NCI-H187 (cell line): ENCODE measurements around the gene SARS1.
"Not testable (repeated sequence)": the region's sequence is repeated elsewhere in the genome, so short reads cannot be mapped to it uniquely, and the experiment has no call there.

ENCODE experiments used
- DNase-seq, 2 experiments: peaks; one replicate each; lab custom pipeline; 2025; lab: John Stamatoyannopoulos, UW

SARS1 gene

DNA sequence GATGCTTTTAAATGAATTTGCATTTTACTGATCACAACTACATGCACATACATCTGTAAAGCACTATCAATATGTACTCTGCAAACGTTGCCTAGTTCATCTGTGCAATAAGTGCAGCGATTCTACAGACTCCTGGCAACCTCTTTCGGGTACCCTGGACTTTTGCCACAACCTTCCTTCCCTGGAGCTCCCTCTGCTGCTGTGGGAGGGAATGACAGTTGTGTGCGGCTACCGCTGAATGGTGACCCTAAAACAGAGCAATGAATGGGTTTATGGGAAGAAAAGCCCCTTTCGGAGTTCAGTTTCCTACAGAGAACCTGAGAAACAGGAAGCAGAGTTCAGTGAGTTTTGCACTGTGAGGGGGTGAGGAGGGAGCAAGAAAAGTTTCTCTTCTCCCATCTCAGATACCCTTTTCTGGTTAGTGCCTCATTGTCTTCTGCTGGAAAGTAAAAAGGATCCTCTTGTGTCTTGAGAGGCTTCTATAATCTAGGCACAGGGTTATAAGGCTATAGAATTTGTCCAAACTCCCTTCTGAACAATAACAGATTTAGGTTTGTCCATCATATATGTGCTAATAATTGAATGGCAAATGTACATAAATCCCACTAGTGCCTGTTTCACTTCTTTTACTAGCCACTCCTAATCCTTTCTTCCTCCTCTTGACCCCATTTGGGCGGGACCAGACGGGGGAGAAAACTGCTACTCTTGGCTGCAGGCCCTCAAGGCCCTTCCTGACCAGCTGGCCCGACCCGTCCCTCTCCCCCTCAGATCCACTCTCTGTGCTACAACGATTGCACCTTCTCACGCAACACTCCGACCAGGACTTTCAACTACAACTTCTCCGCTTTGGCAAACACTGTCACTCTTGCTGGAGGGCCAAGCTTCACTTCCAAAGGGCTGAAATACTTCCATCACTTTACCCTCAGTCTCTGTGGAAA, 19.8 kb upstream of the SARS1 start:
- peak; percentile 5 to 45 for DNase-seq

DNA sequence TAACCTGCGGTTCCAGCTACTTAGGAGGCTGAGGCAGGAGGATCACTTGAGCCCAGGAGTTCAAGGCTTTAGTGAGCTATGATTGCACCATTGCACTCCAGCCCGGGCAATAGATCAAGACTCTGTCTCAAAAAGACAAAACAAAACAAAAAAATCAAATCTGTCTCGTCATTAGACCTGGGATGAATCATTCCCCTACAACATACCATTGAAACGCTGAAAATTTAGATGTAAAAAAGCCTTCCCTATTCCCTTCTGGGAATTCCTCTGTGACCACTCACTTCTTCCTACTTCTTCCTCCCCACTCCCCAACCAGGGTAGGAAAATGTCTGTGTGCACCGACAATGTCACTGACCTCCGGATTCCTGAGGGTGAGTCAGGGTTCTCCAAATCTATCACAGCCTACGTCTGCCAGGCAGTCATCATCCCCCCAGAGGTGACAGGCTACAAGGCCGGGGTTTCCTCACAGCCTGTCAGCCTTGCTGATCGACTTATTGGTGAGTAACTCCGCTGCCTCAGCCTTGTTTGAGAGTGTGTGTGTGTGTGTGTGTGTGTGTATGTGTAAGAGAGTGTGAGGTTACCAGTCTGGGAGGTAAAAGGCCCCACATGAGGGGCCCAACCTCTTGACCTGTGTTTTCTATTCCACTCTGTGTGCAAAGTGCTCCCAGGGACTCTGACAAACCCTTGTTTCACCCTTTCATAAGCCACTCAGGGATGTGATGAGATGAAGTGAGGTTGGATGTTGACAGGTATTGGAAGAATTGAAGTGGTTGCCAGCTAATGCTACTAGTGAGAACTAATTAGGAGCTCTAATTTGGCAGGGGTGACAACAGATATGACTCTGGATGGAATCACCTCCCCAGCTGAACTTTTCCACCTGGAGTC, 16.3 kb upstream of the SARS1 start:
- DNase-seq: no peak

DNA sequence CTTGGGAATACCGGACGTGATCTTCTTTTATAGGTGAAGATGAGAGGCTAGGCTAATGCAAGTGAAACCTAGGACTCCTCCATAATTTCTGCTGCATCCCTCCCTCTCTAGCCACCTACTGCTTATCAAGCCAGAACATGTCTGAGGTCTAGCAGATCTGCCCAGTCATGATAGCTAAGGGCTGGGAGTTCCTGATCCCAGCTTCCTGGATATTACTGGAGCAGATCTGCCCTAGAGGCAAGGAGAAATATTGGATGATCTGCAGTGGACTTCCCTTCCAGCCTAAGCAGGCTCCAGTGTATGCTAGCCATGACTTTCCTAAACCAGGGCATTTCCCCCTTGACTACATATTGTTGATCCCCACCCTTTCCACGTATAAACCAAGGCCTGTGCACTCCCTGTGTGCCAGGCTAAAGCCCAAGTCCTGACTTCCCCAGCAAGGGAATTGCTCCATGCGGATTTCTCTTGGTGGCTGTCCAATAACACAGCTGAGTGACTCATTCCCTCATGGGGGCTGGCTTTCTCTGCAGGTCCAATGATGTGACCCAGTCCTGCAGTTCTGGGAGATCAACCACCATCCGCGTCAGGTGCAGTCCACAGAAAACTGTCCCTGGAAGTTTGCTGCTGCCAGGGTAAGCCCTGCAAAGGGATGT, 15.5 kb upstream of the SARS1 start:
- DNase-seq: no peak

DNA sequence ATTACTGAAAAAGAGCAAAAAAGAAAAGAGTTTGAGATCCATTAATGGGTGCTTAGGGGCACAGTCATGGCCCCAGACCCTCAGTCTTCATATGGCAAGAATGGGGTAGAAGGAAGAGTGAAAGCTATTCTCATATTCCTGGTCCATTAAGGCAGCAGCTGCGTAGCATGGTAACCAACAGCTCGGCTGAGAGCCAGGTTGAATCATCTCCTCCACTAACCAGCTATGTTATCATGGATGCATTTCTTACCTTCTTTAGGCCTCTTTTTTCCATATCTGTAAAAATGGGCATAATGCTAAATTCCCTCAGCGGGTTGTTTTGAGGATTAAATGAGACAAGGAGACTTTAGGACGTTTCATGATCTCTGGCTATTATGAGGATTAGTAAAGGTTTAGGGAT, 15.0 kb upstream of the SARS1 start:
- DNase-seq: no peak

DNA sequence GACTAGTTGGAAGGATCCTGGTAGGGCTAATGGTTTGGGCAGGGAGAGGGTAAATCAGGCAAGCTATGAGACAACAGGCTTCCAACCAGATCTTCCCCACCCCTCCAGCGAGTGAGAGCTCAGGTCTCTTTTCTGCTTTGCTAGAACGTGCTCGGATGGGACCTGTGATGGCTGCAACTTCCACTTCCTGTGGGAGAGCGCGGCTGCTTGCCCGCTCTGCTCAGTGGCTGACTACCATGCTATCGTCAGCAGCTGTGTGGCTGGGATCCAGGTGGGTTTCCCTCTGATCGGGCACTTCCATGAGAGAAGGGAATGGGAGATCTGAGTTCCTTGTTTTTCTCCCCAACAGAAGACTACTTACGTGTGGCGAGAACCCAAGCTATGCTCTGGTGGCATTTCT, 14.0 kb upstream of the SARS1 start:
- DNase-seq: no peak

DNA sequence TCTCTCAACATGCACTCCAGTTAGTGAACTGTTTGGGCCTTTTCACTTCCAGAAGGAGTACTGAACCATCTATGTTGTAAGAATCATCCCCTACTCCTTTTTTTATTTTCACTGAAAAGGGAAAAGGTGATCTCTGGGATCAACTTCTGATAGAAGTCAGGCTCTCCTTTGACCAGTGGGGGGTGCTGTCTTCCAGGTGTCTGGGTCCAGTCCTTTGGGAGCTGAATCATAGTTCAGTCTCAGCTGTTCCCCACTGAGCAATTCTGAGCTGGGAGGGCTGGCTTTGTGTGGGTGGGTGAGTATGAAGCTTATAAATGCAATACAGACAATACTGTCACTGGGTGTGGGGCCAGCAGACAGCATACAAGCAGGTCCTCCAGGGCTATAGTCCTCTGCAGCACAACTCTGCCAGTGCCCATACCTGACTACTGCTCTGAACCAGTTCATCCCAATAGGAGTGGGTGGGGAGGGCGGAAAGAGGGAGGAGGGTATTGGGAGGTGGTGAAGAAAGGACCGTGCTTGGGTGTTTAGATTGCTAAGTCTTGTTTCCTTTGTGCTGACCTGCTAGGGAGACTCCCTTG, 12.5 kb upstream of the SARS1 start:
- DNase-seq: peak in 1 of 2 experiments; percentile 25

DNA sequence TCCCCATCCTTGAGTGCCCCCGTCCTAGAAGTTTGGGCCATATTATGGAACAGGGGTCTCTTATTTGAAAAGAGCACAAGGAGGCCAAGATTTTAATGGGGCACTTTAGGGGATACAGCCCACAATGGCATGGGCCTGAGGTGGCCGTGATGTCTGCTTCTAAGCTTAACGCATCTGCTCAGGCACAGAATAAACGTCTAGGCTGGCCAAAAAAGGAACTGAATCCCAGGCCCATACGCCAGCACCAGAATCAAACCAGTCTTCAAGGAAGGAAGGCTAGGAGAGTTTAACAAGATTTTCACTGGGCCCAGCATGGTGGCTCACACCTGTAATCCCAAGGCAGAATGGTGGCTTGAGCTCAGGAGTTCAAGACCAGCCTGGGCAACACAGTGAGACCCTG, 9.2 kb upstream of the SARS1 start:
- no peak for DNase-seq

DNA sequence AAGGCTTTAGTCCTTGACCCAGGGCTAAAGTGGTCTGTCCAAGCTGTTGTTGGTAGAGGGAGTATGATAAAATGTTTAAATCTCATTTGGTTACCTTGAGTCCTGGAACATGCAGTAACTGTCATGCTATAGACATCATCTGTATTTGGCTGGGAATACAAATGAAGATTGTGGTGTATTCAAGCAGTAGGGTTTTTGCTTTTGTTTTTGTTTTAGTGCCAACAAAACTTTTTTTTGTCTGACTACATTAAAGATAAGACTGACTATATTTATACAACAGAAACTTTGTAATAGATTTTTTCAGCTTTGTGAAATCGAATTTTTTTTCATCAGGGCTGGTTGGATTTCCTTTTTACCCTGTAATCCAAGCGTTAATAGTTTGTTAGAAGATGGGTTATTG, 7.4 kb upstream of the SARS1 start:
- DNase-seq: no peak

DNA sequence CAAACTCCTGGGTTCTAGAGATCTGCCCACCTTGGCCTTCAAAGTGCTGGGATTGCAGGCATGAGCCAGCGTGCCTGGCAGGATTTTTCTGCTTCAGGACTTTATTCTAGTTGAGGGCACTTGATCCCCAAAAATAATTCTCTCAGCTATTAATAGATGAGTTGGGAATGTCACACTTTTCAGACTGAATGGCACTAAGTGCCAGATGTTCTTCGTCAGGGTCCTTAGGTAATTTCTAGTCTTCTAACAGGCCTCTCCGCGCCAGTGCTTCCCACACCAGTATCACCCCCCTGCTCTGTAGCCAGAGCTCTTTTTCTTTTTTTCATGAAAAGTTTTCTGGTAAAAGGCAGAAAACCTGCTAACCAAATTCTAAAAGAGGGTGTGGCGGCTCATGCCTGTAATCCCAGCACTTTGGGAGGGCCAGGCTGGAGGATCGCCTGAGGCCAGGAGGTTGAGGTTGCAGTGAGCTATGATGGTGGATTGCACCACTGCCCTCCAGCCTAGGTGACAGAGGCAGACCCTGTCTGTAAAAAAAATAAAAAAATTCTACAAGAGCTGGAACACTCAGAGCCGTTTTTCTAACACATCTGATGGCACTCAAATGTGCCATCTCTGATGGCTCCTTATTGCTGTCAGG, 6.1 kb upstream of the SARS1 start:
- DNase-seq: no peak

DNA sequence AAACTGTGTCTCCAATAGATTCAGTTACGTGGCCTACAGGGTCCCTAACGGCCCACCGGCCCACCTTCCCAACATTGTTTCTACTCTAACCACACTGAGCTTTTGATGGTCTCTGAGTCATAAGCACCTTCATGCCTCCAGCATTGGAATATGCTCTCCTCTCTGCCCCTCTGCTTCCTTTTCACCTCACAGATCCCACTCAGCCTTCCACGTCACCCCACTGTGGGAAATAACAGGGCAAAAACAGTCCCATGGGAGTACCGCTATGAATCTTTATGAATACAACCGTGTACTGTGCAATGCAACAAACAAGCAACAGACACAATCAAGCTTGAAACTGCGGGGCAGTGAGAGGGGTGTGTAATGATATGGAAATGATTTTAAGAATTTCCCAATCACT, 5.3 kb upstream of the SARS1 start:
- no peak for DNase-seq

DNA sequence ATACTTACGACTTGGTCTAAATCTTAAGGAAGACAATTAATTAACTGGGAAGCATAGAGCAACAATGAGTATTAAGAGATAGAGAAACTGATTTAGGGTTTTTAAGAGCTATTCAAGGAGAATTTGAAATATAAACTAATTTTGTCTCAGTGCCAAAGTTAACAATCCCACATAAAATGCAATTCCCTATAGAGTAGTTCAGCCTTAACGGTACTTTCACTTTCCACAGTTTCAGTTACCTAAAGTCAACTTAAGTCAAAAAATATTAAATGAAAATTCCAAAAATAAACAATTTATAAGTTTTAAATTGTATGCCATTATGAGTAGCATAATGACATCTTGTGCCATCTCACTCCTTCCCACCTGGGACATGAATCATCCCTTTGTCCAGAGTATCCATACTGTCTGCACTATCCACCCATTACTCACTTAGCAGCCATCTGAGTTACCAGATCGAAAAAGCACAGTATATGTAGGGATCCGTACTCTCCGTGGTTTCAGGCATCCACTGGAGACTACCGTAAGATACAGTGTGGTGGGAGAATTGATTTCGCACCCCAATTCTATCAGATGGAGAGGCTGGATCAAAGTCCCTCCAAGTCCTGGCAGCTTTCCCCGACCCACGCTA, 4.8 kb upstream of the SARS1 start:
- DNase-seq: no peak

DNA sequence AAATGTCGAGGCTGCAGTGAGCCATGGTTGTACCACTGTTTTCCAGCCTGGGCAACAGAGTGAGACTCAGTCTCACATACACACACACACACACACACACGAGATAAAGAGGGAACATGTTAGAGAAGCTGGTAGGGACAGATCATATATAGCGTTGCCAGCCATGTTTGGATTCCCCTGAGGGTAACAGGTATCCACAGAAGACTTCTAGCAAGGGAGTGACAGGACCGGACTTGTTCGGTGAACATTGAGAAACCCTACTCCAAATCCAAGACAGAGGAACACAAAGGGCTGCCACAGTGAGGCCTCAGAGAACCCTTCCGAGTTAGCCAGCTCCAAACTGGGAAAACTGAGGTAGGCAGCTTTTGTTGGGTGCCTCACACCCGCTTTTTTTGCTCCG, 3.7 kb upstream of the SARS1 start:
- DNase-seq: no peak

DNA sequence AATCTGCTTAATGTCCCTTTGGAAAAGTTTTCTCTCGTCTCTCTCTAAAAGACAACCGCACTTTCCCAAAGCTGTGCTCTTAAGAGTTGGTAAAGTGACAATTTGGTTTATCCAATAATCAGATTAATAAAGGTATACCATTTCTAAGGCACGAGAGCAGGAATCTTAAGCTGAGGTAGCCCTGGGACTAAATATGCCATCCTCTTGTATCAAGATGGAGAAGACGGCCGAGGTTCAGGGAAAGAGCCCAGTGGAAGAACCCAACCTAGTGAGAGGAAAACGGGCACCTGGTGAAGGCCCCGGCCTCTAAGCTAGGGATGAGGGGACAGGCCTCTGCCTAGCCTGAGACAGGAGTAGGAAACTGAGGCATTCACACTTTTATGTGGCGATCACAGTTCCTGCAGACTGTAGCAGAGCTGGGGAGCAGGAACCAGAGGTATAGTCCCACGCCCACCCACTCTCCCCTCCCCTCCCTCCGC, 334 bp upstream of the SARS1 start:
- DNase-seq: peak in 1 of 2 experiments; percentile 70

DNA sequence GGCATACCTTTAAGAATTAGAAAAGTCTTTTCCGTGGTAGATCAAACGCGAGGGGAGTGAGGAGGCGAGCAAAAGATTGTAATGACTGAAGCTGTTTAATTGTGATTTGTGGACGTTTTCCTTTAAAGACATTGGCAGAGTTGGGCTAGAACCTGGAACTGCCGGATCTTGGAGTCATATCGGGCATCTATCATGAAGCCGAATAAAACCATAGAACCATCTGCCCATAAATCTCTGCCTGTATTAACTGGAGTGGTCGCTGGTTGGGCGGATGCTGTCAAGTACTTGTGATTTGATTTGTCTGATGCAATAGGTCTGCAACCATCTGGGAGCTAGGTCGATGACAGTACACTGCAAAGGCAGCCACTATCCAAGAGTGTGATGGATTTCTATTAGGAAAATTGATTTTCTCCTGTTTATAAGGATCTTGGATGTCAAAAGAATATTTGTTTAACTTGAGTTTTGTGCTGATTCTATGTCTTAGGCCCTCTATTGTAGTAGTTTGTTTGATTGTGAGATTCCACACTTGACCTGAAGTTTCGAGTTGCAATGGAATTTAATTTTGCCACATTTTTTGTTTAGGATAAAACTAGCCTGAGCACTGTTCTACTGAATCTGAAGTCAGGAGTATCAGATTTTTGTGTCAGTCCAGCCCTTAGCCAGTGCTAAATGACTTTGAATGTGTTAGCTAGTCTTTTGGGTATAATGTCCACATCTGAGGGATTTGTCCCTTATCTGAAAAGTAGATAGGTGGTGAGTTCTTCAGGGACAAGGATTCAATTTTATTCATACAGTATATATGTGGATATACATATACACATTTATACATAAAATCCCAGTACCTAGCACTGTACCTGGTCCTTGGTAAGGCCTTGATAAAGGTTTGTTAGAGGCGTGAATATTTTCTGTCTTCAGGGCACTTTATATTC, 1.2 kb downstream of the SARS1 start:
- no peak for DNase-seq

DNA sequence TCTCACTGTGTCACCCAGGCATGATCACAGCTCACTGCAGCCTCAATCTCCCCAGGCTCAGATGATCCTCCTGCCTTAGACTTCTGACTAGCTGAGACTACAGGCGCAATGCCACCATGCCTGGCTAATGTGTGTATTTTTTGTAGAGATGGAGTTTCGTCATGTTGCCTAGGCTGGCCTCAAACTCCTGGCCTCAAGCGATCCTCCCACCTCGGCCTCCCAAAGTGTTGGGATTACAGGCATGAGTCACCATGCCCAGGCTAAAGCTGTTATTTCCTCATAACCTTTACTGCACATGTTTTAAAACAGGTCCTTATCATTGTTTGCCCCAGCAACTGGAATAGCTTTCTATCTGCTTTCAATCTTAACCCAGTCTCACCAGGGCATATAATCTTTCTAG, 2.9 kb downstream of the SARS1 start:
- no peak for DNase-seq

DNA sequence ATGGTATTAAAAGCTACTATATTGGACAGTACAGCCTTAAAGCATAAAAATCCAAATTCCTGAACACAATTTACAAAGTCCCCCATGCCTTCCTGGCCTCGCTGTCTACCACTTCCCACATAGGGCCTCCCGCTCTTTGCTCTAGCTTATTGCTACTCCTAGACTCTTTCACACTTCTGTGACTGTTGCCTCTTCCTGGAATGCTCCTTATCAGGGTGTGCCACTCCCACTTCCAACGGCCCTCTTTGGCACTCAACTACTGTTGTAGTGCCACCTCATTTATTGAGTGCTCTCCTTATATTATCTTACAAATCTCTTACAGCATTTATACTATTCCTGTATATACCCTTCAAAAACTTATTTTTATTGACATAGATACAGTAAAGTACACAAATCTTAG, 4.8 kb downstream of the SARS1 start:
- no peak for DNase-seq

DNA sequence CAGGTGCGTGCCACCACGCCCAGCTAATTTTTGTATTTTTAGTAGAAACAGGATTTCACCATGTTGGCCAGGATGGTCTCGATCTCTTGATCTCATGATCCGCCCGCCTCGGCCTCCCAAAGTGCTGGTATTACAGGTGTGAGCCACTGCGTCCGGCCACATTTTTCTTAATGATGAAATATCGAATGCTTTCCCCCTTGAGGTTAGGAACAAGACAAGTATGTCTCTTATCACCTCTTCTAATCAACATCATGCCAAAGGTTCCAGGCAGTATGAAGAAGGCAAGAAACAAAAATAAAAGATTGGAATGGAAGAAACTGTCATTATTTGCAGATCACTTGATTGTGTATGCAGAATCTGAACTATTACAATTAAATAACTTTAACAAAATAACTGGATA, 7.5 kb downstream of the SARS1 start:
- DNase-seq: not testable (repeated sequence)

DNA sequence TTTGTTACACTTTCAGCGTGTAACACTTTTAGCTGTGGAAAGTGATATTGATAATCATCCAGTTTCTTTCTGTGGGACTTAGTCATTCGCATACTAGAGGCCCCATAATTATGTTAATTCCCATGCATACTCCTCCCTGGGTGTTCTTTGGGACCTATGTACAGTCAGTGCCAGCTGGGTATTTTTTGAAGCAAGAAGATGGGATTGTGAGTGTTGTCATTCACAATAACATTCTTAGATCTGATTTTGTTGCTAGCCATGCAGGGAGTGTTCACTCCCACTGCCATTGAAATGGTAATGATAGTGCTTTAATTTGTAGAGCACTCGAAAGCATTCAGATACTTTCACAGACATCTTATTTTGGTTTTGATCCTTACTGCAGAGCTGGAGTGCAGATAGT, 11.6 kb downstream of the SARS1 start:
- DNase-seq: no peak

DNA sequence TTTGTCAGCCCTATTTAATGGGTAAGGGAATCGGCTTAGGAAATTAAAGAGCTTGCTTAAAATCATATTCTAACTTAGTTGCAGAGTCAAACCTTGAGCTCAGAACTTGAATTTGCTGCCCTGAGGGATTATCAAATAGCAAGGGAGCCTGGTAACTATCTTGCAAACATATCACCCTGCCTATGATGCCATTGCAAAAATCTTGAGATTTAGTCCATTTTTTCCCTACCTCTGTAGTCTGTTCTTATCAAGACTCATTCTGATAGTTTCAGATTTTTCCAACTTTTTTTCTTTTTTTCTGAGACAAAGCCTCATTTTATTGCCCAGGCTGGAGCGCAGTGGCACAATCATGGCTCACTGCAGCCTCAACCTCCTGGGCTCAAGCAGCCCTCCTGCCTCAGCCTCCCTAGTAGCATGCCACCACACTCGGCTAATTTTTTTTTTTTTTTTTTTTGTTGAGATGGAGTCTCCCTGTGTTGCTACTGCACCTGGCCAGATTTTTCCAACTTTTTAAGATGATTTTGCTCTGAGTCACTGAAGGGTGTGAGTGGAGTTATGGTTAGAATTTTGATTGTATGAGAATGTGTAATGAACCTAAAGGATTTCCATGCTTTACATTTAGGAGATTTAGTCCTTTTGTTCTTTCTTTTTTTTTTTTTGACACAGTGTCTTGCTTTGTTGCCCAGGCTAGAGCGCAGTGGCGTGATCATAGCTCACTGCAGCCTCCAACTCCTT, 12.2 kb downstream of the SARS1 start:
- no peak for DNase-seq
